Type B pancreatic cell (in vitro differentiated cells): Measurements from ENCODE around the gene ULK4. TPM values are rescaled to one million over a fixed set of nuclear protein-coding genes. Genes with fewer than 3 reads are reported as not detected.

ENCODE experiments used
- DNase-seq: peaks from one replicate; pipeline ENCODE4 v3.0.0; 2021; ENCODE audit warnings: mixed read lengths; ENCODE audit not compliant: unreplicated experiment; ENCODE audit errors: extremely low spot score
- H3K27ac Mint-ChIP-seq: 2 replicates; pipeline ENCODE4 v1.8.0; 2021; ENCODE audit warnings: mild to moderate bottlenecking, mixed read lengths
- H3K27me3 Mint-ChIP-seq: 2 replicates; pipeline ENCODE4 v1.8.0; 2021; ENCODE audit warnings: mixed read lengths
- H3K36me3 Mint-ChIP-seq: 2 replicates; pipeline ENCODE4 v1.8.0; 2021; ENCODE audit warnings: mixed read lengths
- H3K4me1 Mint-ChIP-seq: one replicate; pipeline ENCODE4 v1.8.0; 2021; ENCODE audit warnings: mixed read lengths; ENCODE audit not compliant: unreplicated experiment
- H3K4me3 Mint-ChIP-seq: 2 replicates; pipeline ENCODE4 v1.8.0; 2021; ENCODE audit warnings: mild to moderate bottlenecking, mixed read lengths
- H3K9me3 Mint-ChIP-seq: 2 replicates; pipeline ENCODE4 v1.8.0; 2021; ENCODE audit warnings: mixed read lengths
- CTCF ChIP-seq: fragments of 200-600 bp; sonication (generic); conservative IDR thresholded peaks from 2 replicates; pipeline ENCODE4 v1.5.0; 2021; ENCODE audit warnings: antibody characterized with exemption, mild to moderate bottlenecking
- total RNA-seq: library from RNA; stranded (reverse); gene quantifications from 2 replicates; pipeline ENCODE4 v1.2.1, GENCODE V29; 2021; ENCODE audit warnings: low replicate concordance

Gene ULK4
- total RNA-seq, 1 donor from 2014 or later: 10.7 TPM

- H3K9me3 Mint-ChIP-seq: no peaks in the 10 kb centered on the region
- H3K27ac Mint-ChIP-seq: no peak overlapping the region
- no peaks in the 10 kb centered on the region for H3K4me1 Mint-ChIP-seq
- no peak for DNase-seq
- TF ChIP-seq CTCF: no peak
- H3K4me3 Mint-ChIP-seq: no peak overlapping the region
- no peaks in the 10 kb centered on the region for H3K36me3 Mint-ChIP-seq
- H3K27me3 Mint-ChIP-seq: no peaks in the 10 kb centered on the region
Measured at GRCh38 chr3:41260063-41260450, 701.8 kb downstream of the ULK4 start.

- no peaks in the 10 kb centered on the region for H3K36me3 Mint-ChIP-seq
- DNase-seq: no peak
- no peaks in the 10 kb centered on the region for H3K4me1 Mint-ChIP-seq
- no peaks in the 10 kb centered on the region for H3K9me3 Mint-ChIP-seq
- no peaks in the 10 kb centered on the region for H3K27me3 Mint-ChIP-seq
- H3K27ac Mint-ChIP-seq: no peak overlapping the region
- no peak overlapping the region for H3K4me3 Mint-ChIP-seq
- no peak for TF ChIP-seq CTCF
Measured at GRCh38 chr3:41259449-41260062, 702.3 kb downstream of the ULK4 start.

- no peak overlapping the region for H3K4me3 Mint-ChIP-seq
- no peaks in the 10 kb centered on the region for H3K4me1 Mint-ChIP-seq
- no peak for TF ChIP-seq CTCF
- no peaks in the 10 kb centered on the region for H3K9me3 Mint-ChIP-seq
- H3K27me3 Mint-ChIP-seq: no peaks in the 10 kb centered on the region
- no peak for DNase-seq
- no peaks in the 10 kb centered on the region for H3K36me3 Mint-ChIP-seq
- no peak overlapping the region for H3K27ac Mint-ChIP-seq
Measured at GRCh38 chr3:41258239-41258800, 703.6 kb downstream of the ULK4 start.

- TF ChIP-seq CTCF: no peak
- Mint-ChIP-seq H3K4me3 (no peak overlapping the region), H3K27me3 (no peaks in the 10 kb centered on the region), H3K9me3 (no peaks in the 10 kb centered on the region), H3K36me3 (no peaks in the 10 kb centered on the region), H3K4me1 (peaks cover under 1% of the 10 kb centered on the region), H3K27ac (no peak overlapping the region)
- DNase-seq: no peak
Measured at GRCh38 chr3:41251593-41251992, 710.3 kb downstream of the ULK4 start.

- Mint-ChIP-seq H3K27me3 (no peaks in the 10 kb centered on the region), H3K36me3 (no peaks in the 10 kb centered on the region), H3K27ac (no peak overlapping the region), H3K4me1 (peaks cover 4% of the 10 kb centered on the region), H3K9me3 (no peaks in the 10 kb centered on the region), H3K4me3 (no peak overlapping the region)
- TF ChIP-seq CTCF: no peak
- no peak for DNase-seq
Measured at GRCh38 chr3:41250825-41251224, 711.1 kb downstream of the ULK4 start.

- no peak for TF ChIP-seq CTCF
- no peak for DNase-seq
- Mint-ChIP-seq H3K27me3 (no peaks in the 10 kb centered on the region), H3K4me1 (peaks cover 7% of the 10 kb centered on the region), H3K27ac (no peak overlapping the region), H3K4me3 (no peak overlapping the region), H3K36me3 (peaks cover 7% of the 10 kb centered on the region), H3K9me3 (no peaks in the 10 kb centered on the region)
Measured at GRCh38 chr3:41249318-41249717, 712.6 kb downstream of the ULK4 start.
